ENCODE data around the gene SLITRK4.

SLITRK4 gene, protein sequence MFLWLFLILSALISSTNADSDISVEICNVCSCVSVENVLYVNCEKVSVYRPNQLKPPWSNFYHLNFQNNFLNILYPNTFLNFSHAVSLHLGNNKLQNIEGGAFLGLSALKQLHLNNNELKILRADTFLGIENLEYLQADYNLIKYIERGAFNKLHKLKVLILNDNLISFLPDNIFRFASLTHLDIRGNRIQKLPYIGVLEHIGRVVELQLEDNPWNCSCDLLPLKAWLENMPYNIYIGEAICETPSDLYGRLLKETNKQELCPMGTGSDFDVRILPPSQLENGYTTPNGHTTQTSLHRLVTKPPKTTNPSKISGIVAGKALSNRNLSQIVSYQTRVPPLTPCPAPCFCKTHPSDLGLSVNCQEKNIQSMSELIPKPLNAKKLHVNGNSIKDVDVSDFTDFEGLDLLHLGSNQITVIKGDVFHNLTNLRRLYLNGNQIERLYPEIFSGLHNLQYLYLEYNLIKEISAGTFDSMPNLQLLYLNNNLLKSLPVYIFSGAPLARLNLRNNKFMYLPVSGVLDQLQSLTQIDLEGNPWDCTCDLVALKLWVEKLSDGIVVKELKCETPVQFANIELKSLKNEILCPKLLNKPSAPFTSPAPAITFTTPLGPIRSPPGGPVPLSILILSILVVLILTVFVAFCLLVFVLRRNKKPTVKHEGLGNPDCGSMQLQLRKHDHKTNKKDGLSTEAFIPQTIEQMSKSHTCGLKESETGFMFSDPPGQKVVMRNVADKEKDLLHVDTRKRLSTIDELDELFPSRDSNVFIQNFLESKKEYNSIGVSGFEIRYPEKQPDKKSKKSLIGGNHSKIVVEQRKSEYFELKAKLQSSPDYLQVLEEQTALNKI

DNA sequence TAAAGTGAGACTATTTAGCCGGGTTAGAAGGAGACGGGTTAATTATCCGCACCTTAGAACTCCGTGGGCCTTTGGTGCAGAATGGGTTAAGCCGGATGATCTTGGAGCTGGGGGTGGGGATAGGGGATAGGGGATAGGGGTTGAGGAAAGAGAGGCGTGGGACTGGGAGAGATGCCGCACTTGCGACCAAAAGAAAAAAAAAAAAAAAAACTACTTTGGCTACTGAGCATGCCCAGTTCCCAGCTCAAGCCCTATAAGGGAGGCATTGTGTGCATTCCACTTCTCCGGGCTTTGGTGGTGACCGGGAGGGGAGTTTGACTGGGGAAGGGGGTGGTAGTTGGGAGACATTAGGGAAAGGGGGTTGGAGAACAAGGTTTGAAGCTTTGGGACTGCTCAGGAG is at the start of gene SLITRK4:
SLITRK4 (minus strand) TSS at position 187 of the 400 bp plus-strand sequence. CDS start 4,993 bp downstream, outside the sequence.
- Histone ChIP-seq H3K27ac (ENCODE audit: low read depth, low read length) (no peak within 1 kb of the TSS; the same call in 1 of the 2 replicates), H3K9ac (ENCODE audit: low read length) (peak within 1 kb of the TSS; percentile 60), H3K4me1 (ENCODE audit: control insufficient read depth, insufficient read depth, low read length) (peaks cover 15% of the 10 kb centered on the region), H3K4me3 (ENCODE audit: low read depth, low read length) (peak within 1 kb of the TSS; percentile 99), H3K27me3 (ENCODE audit: control insufficient read depth, insufficient read depth, low read length) (peaks cover 37% of the 10 kb centered on the region), H3K36me3 (ENCODE audit: control insufficient read depth, insufficient read depth, low read length) (no peaks in the 10 kb centered on the region), H3K9me3 (ENCODE audit: control insufficient read depth, insufficient read depth, low read depth, low read length) (no peaks in the 10 kb centered on the region)

DNA sequence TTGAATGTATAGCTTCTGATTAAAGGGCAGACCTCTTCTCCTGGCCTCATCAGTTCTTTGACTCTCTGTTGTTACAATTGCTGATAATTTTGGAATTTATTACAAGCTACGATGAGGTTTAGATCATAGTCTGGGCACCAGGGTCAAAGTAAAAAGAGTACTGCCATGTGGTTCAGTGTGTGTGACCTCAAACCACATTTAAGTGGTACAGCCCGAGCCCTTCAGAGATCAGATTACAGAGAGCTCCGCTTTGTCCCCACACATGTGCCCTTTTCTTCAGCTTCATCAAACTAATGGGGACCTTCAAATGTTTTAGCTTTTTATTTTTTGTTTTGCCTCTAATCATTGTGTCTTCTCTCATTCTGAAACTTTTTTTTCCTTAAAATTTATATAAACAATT is 47.6 kb upstream of the SLITRK4 start:
- no peak overlapping the region for H3K27ac ChIP-seq (ENCODE audit: low read depth, low read length)
- no peak overlapping the region for H3K9ac ChIP-seq (ENCODE audit: low read length)
- H3K9me3 ChIP-seq (ENCODE audit: control insufficient read depth, insufficient read depth, low read depth, low read length), result peaks cover 4% of the 10 kb centered on the region; the same call in 1 of the 2 replicates
- no peak overlapping the region for H3K4me3 ChIP-seq (ENCODE audit: low read depth, low read length)
- H3K36me3 ChIP-seq (ENCODE audit: control insufficient read depth, insufficient read depth, low read length), result no peaks in the 10 kb centered on the region
- no peaks in the 10 kb centered on the region for H3K27me3 ChIP-seq (ENCODE audit: control insufficient read depth, insufficient read depth, low read length)
- no peaks in the 10 kb centered on the region for H3K4me1 ChIP-seq (ENCODE audit: control insufficient read depth, insufficient read depth, low read length)

DNA sequence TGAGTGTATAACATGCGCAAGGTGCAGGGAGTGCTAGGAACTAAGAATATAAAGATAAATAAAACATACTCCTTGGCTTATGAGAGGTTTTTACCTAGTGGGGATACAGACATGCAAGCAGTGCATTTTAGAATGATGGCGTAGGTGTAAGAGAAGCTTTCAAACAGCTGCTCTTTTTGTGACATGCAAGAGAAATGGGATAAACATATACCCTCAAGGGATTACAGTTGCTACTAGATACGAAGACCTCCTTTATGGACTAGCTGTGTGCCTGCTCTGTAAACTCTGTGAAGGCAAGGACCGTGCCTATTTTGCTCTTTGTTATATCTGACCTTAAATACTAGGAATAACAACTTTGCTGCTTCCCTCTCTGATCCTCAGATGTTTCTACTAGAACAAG is 39.0 kb upstream of the SLITRK4 start:
- Histone ChIP-seq H3K36me3 (ENCODE audit: control insufficient read depth, insufficient read depth, low read length) (no peaks in the 10 kb centered on the region), H3K9me3 (ENCODE audit: control insufficient read depth, insufficient read depth, low read depth, low read length) (no peaks in the 10 kb centered on the region; the same call in 1 of the 2 replicates), H3K27me3 (ENCODE audit: control insufficient read depth, insufficient read depth, low read length) (no peaks in the 10 kb centered on the region)

DNA sequence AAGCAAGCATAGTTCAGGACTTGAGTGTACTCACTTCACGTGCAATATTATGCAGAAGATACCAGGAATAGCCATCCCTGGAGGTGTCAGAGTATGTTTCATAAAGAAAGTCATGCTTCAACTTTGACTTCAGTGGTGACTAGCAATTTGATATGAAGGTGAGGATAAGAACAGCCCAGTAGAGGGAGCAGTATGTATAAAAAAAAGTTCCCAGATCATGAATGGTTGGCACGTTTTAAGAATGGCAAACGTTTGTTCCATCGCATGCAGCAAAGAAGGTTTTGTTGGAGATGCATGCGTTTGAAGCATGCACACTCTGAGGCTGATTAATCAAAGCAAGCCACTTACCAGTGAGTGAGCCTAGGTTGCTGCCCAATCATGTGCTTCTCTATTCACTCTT is 33.5 kb upstream of the SLITRK4 start:
- no peaks in the 10 kb centered on the region for H3K27me3 ChIP-seq (ENCODE audit: control insufficient read depth, insufficient read depth, low read length)
- H3K4me3 ChIP-seq (ENCODE audit: low read depth, low read length), result no peak overlapping the region
- no peaks in the 10 kb centered on the region; the same call in 1 of the 2 replicates for H3K9me3 ChIP-seq (ENCODE audit: control insufficient read depth, insufficient read depth, low read depth, low read length)
- H3K27ac ChIP-seq (ENCODE audit: low read depth, low read length), result no peak overlapping the region
- H3K9ac ChIP-seq (ENCODE audit: low read length), result no peak overlapping the region
- H3K4me1 ChIP-seq (ENCODE audit: control insufficient read depth, insufficient read depth, low read length), result no peaks in the 10 kb centered on the region
- no peaks in the 10 kb centered on the region for H3K36me3 ChIP-seq (ENCODE audit: control insufficient read depth, insufficient read depth, low read length)

More for the DNA sequence above, 39.0 kb upstream of the SLITRK4 start:
- Histone ChIP-seq H3K4me3 (ENCODE audit: low read depth, low read length) (no peak overlapping the region), H3K4me1 (ENCODE audit: control insufficient read depth, insufficient read depth, low read length) (no peaks in the 10 kb centered on the region), H3K27ac (ENCODE audit: low read depth, low read length) (no peak overlapping the region), H3K9ac (ENCODE audit: low read length) (no peak overlapping the region)

DNA sequence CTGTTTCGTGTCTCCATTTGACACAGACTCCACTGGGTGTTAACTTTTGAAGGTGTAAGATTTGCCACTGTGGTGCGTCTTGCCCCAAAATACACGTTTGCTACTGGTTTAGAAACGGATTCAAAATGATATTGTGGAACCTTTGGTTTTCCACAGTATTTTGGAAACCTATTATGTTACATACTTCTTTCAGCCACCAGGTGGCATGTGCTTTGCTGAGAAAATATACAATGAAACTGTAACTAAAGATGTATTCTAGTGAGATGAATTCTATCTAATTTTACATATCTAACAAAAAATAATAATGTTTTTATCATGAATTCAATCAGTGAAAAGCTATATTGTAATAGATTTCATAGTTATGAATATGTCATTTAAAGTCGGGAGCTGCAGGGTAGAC is 28.4 kb upstream of the SLITRK4 start:
- Histone ChIP-seq H3K4me3 (ENCODE audit: low read depth, low read length) (no peak overlapping the region), H3K4me1 (ENCODE audit: control insufficient read depth, insufficient read depth, low read length) (no peaks in the 10 kb centered on the region), H3K9ac (ENCODE audit: low read length) (no peak overlapping the region), H3K27ac (ENCODE audit: low read depth, low read length) (no peak overlapping the region), H3K36me3 (ENCODE audit: control insufficient read depth, insufficient read depth, low read length) (no peaks in the 10 kb centered on the region), H3K27me3 (ENCODE audit: control insufficient read depth, insufficient read depth, low read length) (no peaks in the 10 kb centered on the region), H3K9me3 (ENCODE audit: control insufficient read depth, insufficient read depth, low read depth, low read length) (no peaks in the 10 kb centered on the region)

DNA sequence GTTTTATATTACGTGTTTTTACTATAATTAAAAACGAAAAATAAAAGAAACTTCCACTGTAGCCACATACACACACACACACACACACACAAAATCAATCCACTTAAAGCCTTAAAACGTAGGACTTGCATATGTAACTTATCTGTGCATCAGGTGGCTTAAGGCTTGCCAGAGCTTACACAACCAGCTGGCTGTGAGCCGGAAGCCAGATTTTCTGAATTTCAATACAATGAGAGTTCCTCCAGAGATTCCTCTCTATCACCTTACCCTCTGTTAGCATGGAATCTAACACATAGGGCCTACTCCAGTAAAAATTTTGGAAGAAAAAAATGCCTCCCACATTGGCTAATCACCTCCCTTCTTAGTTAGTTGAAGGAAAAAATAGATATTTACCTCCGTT is 27.9 kb upstream of the SLITRK4 start:
- Histone ChIP-seq H3K4me3 (ENCODE audit: low read depth, low read length) (no peak overlapping the region), H3K4me1 (ENCODE audit: control insufficient read depth, insufficient read depth, low read length) (no peaks in the 10 kb centered on the region), H3K9ac (ENCODE audit: low read length) (no peak overlapping the region), H3K27me3 (ENCODE audit: control insufficient read depth, insufficient read depth, low read length) (no peaks in the 10 kb centered on the region), H3K36me3 (ENCODE audit: control insufficient read depth, insufficient read depth, low read length) (no peaks in the 10 kb centered on the region), H3K9me3 (ENCODE audit: control insufficient read depth, insufficient read depth, low read depth, low read length) (no peaks in the 10 kb centered on the region), H3K27ac (ENCODE audit: low read depth, low read length) (no peak overlapping the region)

DNA sequence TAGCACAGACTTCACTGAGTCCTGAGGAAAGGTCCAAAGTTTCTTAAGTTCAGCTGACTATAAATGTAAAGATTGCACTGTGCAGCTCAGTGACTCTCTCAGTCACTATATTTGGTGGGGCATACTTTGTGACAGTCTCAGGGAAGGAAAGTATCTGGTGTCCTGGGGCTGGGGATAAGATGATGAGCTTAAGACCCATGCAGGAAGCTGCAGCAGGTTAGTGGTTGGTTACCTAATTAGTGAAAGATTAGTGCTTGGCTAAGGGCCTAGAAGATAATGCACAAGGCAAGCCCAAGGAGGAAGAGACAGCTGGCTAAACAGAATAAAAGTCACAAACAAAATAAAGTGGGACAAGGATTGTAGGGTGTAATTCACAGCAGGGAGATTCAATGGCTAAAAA is 25.4 kb upstream of the SLITRK4 start:
- no peaks in the 10 kb centered on the region for H3K4me1 ChIP-seq (ENCODE audit: control insufficient read depth, insufficient read depth, low read length)
- H3K9me3 ChIP-seq (ENCODE audit: control insufficient read depth, insufficient read depth, low read depth, low read length), result no peaks in the 10 kb centered on the region
- H3K36me3 ChIP-seq (ENCODE audit: control insufficient read depth, insufficient read depth, low read length), result no peaks in the 10 kb centered on the region
- no peak overlapping the region for H3K4me3 ChIP-seq (ENCODE audit: low read depth, low read length)
- no peaks in the 10 kb centered on the region for H3K27me3 ChIP-seq (ENCODE audit: control insufficient read depth, insufficient read depth, low read length)
- H3K27ac ChIP-seq (ENCODE audit: low read depth, low read length), result no peak overlapping the region
- no peak overlapping the region for H3K9ac ChIP-seq (ENCODE audit: low read length)

DNA sequence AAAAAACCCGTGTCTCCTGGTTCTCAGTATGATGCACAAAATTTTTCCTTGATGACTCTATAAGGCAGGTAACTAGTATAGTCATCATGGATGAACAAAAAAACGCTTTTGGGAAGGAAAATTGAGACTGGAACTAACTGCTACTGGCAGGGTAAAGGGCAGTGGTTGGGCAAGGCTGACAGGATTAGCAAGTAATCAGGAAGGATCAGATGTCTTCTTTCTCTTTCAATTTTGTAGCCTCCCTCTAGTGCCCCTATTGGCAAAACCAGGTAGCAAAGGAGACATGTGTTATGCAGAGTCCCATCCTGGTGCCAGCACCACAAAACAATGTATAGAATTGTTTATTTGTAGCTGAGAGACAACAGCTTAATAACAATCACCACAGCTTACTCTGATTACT is 12.8 kb upstream of the SLITRK4 start:
- H3K4me1 ChIP-seq (ENCODE audit: control insufficient read depth, insufficient read depth, low read length), result no peaks in the 10 kb centered on the region
- H3K36me3 ChIP-seq (ENCODE audit: control insufficient read depth, insufficient read depth, low read length), result no peaks in the 10 kb centered on the region
- no peak overlapping the region for H3K27ac ChIP-seq (ENCODE audit: low read depth, low read length)
- H3K27me3 ChIP-seq (ENCODE audit: control insufficient read depth, insufficient read depth, low read length), result no peaks in the 10 kb centered on the region
- H3K9me3 ChIP-seq (ENCODE audit: control insufficient read depth, insufficient read depth, low read depth, low read length), result no peaks in the 10 kb centered on the region
- H3K9ac ChIP-seq (ENCODE audit: low read length), result no peak overlapping the region
- no peak overlapping the region for H3K4me3 ChIP-seq (ENCODE audit: low read depth, low read length)

DNA sequence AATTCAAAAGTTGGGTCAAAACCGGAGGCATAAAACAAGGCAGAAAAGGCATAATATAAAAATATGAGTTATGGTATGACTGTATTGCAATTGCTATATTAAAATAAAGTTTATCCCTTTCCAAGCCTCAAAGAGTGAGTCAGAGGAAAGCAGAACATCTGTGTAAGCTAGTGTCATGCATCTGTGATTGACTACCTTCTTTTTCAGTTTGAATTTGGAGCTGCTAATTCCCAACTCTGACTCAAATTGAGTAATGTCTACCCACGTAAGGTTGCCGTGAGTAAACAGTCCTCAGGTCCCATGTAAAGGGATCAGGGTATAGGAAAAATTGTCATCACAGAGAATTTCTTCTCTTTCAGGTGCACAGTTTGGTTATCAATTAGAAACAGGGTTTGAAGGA is 6.5 kb upstream of the SLITRK4 start:
- no peaks in the 10 kb centered on the region for H3K27me3 ChIP-seq (ENCODE audit: control insufficient read depth, insufficient read depth, low read length)
- no peaks in the 10 kb centered on the region for H3K36me3 ChIP-seq (ENCODE audit: control insufficient read depth, insufficient read depth, low read length)
- no peak overlapping the region for H3K27ac ChIP-seq (ENCODE audit: low read depth, low read length)
- H3K4me1 ChIP-seq (ENCODE audit: control insufficient read depth, insufficient read depth, low read length), result no peaks in the 10 kb centered on the region
- H3K9me3 ChIP-seq (ENCODE audit: control insufficient read depth, insufficient read depth, low read depth, low read length), result no peaks in the 10 kb centered on the region
- no peak overlapping the region for H3K4me3 ChIP-seq (ENCODE audit: low read depth, low read length)
- H3K9ac ChIP-seq (ENCODE audit: low read length), result no peak overlapping the region

DNA sequence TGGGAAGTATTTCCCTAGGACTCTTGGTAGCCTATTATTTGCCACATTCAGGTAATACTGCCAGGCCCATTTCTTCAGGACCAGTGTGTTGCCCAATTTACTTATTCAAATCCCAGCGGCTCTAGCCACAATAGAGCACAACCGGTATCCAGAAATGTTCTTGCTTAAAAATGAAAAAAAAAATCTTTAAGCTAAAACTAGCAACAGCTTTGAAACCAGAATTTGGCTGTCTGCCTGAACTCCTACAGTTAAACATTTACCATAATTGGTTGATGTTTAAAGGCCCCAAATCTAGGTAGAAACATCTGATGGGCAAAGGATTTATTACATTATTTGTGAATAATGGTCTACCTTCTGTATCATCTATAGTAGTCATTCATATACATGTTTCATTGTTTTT is 930 bp upstream of the SLITRK4 start:
- Histone ChIP-seq H3K9ac (ENCODE audit: low read length) (no peak overlapping the region), H3K9me3 (ENCODE audit: control insufficient read depth, insufficient read depth, low read depth, low read length) (no peaks in the 10 kb centered on the region), H3K4me3 (ENCODE audit: low read depth, low read length) (peak overlapping the region; percentile 99), H3K27me3 (ENCODE audit: control insufficient read depth, insufficient read depth, low read length) (peaks cover 29% of the 10 kb centered on the region), H3K4me1 (ENCODE audit: control insufficient read depth, insufficient read depth, low read length) (peaks cover 15% of the 10 kb centered on the region), H3K27ac (ENCODE audit: low read depth, low read length) (no peak overlapping the region), H3K36me3 (ENCODE audit: control insufficient read depth, insufficient read depth, low read length) (no peaks in the 10 kb centered on the region)
